HG02759 (cell line): ENCODE results near the gene SDK1.

Experiments
- ATAC-seq: cut with Tn5 transposase; IDR thresholded peaks from one replicate; pipeline ENCODE4 v1.9.1; 2021; ENCODE audit warnings: mild to moderate bottlenecking, moderate library complexity; ENCODE audit not compliant: unreplicated experiment

The SDK1 gene

DNA sequence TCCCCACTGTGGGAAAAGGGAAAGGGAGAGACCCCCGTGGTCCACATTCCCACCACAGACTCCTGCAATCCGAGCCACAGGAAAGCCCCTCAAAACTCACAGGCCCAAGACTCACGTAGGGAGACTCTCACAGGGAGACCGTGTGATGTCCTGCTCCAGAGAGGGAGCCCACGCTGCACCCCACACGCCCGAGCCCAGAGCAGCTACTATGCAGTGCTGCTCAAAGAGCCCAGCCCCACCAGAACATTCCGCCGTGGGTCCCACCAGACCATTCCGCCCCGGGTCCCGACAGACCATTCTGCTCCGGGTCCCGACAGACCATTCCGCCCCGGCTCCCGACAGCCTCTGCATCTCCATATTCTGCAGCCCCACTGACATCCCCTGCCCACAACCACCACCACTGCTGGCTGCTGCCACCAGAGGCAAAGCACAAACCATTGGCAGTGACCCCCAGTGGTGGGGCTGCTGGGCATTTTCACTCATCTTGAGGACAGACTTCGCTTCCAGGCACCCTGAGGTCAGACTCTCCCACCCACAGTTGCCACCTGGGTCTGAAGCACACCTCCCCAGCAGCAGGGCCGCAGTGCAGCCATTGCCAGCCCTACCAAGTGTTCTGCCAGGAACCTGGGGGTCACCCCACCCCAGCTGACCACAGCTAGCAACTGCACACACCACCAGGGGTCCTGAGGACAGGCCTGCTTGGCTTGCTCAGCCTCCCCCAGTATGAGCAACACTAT, 755.7 kb downstream of the SDK1 start:
- ATAC-seq, result no peak

DNA sequence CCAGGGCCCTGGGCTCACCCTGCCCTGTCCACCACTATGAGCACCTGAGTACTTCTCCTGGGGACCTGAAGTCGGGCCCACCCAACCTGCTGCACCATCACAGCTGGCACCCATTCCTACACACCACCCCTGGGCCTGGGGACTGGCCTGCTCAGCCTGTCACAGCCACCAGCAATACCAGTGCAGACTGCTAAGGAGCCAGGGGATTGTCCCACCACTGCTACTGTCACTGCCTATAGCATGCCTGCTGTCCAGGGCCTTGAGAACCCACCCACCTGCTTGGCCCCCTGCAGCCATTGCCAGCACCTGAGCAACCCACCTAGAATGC, 756.2 kb downstream of the SDK1 start:
- ATAC-seq, result no peak

DNA sequence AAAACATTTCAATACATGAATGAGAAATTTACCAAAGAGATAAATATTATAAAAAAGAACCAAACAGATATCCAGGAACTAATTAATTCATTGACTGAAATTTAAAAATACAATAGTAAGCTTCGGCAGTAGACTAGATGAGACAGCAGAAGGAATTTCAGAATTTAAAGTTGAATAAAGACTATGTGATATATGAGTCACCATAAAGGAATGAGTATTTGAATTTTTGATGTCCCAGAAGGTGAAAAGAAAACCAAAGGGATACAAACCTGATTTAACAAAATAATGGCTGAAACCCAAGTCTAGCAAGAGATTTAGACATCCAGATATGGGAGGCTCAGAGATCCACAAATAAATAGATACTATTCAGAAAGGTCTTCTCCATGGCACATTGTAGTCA, 757.1 kb downstream of the SDK1 start:
- ATAC-seq, result no peak

DNA sequence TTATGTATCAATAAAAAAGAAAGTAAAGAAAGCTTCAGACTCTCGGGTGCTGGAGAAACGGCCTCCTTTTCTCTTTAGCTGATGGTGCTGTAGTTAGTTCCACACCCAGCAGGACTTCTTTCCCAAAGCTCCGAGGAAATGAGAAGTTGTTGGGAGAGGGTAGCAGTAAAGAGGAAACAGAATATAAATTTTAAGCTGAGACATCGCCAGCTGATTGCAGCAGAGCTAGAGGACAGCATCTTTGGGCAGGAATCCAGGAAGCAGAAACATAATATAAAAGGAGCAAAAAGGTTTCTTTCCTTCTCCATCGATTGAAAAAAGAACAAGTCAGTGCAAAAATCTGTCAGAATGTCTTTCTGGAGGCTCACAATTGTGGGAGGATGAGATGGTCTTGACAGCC, 764.1 kb downstream of the SDK1 start:
- ATAC-seq, result no peak

DNA sequence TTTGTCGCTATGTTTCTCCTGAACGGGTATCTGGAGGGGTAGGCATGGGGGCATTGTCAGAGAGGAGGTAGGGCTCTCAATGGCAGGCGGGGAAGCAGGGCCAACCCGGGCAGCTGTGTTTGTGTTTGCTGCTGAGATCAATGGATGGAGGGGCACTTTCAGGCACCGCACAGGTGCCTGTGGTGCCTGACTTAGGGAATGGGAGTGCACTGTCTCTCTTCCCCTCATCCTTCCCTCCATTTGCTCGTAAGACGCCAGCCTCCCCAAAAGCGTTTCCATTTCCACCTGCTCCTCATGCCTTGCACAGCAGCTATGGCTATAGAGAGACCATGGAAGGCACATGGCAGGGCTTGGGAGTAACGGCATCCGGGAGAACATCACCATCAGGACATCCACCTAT, 765.2 kb downstream of the SDK1 start:
- ATAC-seq, result no peak

DNA sequence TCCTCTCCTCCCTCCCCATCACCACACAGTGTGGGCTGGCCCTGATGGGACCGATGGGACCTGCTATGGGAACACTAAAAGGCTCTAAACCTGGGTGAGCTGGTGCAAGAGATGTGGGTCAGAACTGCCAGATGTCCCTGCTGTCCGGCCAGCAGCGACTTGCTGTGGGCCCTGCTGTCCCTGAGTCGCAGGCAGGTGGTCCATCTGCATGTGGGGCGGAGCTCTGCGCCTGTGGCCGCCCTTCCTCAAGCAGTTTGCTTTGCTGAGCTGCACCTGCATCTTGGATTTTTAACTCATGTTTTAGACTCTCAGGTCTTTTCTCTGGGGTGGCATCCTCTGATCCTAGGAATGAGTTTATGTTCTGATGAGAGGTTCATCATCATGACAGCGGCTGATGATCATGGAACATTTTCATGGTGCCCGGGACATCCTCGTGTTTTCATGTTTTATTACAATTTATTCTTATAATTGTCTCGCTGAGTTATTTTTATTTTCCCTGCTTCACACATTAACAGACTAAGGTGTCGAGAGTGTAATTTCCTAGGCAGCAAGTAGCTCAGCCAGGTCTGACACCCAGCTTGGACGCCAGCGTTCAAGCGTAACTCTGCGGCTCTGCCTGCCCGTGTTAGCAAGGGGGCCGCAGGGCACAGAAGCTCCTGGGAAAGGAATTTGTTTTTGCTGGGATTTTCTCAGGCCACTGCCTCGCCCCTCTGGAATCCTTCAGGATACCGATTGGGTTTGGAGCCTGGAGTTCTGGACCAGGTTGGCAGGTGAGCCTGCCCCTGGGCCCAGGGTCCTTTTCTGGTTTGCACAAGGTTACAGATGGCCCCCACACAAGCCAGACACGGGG, 765.8 kb downstream of the SDK1 start:
- ATAC-seq, result no peak

DNA sequence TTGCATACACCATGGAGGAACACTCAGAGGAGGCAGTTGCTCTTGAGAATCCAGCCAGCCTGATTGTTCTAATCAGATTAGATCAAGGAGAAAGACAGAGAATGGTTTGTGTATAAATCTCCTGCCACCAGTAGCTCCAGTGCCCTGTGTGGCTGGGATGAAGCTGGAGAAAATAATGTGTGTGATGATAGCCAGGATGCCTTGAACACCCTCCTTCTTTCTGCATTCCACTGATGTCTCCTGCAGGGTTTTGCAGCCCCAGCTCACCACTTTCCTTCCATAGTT, 766.4 kb downstream of the SDK1 start:
- no peak for ATAC-seq

DNA sequence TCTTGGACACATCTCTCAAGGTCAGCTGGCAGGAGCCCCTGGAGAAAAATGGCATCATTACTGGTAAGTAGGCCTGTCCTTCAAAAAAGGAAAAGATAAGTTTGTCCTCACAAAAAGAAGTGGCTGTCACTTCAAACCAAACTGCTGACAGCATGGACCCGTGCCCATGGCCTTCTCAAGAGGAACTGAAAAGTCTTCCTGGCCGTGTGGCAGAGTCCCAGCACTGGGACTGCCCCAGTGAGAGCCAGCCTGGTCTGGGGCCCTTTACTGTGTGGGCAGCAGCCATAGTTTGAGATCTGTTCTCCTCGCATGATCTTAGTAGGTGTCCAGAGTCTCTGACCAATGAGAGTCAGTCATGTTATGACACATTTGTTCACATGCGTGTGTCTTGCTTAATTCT, 766.8 kb downstream of the SDK1 start:
- ATAC-seq, result no peak

DNA sequence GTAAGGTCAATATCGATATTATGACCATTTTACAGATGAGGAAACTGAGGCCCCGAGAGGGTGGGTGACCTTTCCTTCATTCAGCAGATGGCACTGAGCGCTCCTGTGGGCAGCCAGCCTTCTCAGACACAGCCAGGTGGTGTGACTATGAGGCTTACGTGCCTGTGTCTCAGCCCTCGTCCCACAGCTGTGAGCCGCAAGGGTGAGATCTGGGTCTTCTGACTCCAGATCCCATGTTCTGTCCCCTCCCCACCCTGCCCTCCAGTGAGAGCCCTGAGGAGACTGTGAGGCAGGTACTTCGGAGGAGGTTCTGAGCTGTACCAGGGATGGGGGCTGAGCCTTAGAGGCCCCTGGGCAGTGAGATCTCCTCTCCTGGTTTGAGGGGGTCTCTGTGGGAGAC, 767.2 kb downstream of the SDK1 start:
- ATAC-seq, result no peak

DNA sequence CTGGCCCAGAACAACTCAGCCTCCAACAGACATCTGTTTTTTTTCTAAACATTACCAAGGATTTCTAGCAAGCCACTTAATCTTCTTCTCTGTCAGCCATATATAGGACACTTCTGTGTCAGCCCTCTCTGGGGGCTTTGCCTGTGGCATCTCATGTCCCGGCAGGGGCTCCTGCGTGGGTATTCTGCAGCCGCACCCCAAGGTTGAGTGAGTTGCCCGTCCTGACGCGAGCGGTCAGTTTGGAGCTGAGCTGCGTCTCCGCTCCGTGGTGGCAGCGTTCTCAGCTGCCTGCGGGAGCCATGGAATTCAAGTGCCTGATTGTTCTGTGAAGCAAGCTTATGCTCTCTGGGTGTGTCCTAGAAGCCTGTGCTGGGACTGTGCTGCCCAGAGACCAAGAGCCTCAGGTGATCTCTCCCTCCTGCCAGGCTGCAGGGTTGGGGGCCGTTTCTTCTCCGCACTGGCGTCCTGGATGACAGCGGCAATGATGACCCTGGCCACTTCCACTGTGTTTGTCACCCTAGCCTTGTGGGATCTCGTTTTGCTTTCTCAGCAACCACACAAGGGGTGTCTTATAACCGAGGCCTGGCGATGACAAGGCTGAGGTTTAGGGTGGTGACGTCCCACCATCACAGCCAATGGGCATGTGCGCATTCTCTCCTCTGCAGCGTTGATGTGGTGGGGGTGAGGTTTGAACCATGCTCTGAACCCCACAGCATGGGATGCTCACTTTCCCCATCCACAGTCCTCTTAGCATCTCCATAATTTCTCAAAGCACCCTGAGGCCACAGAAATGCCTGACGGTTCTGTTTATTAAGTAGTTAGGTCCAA, 768.4 kb downstream of the SDK1 start:
- ATAC-seq, result no peak

DNA sequence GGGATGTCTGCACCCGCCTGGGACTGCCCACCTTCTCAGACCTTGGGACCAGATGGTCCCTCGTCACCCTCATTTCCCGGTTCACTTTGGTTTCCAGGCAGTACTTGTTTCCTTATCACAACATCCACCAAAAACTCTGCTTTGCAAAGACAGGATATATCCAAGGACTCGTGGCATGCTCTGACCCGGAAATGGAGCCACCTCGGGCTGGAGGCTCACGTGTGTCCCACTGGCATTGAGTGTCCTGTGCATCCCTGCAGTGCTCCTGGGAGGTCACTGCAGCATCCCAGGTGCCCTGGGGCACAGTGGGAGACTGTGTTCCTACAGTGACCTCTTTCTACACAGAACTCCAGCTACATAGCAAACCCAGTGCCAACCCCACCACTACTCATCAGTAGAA, 769.2 kb downstream of the SDK1 start:
- ATAC-seq, result no peak

DNA sequence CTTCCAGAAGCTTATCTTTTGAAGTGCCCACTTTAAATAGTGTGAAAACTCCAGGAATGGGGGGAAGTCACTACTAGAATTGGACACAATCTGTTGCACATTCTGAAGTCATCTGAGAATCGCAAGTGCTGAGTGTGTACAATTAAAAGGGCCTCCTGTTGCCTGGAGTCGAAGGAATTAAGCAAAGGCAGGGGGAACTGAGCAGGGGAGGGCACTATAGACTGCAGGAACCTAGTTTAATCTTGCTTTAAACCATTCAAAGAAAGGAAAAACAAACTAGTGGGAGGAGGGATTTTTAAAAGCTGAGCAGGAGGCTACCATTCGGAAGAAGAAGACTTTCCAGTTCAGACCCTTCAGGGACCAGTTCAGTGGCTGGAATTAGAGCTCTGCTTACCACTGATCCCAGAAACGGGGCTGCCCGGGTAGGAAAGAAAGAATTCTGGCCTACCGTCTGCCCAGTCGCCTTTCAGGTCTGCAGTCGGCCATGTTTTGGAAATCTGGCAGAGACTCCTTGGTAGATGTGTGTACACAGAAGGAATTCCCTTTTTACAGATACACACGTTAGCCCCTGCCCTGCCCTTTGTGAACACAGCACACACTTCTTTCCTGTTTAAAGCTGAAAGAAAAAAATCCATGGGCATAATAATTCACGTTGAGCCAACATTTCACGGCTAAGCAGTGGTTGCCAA, 770.5 kb downstream of the SDK1 start:
- ATAC-seq, result no peak

DNA sequence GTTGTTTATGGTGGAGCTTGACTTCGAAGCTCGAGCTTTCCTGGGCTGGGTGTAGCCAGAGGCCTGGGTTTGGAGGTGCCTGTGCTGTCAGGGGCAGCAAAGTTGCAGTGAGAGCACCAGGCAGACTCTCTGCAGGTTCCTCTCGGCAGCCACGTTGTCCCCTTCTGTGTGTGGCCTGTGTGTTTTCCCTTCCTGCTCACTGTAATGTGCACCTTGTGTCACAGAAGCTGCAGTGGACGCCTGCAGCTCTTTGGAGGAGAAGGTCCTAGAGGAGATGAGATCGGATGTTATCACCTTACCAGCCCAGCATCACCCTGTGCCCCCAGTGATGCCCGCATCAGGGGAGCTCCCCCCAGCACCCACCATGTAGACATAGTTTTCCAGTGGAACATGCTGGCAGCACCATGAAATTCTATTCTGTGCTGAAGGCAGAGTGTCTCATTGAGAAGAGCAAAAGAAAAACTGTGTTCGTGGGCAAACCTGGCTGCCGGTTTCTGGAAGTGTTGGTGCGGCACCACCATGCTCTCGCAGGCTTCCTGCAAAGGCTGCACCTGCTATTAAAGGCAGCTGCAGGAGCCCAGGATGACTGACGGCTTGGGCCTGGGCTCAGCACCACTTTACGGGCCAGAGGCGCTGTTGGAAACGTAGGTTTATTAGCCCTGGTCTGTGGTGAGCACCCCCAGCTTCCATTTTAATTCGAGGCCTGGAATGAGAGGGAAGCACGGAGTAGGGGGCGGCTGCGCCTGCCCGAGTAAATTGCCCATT, 771.3 kb downstream of the SDK1 start:
- no peak for ATAC-seq

DNA sequence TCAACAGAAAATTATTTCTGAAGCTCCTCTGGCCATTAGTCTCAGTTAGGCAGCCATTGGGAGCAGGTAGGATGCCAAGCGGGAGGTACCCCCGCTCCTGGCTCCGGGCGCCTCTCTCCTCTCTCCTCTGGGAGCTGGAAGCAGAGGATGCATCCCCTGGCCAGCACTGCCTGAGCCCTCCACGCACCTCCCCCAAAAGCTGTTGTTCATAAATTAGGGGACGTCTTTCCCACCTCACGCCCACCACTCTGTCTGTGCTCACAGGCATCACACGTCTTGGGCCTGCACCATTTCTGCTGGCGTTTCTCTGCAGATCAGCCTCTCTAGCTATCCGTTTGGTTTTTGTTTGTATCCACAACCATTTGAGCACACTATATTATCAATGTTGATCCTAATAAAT, 772.0 kb downstream of the SDK1 start:
- no peak for ATAC-seq

DNA sequence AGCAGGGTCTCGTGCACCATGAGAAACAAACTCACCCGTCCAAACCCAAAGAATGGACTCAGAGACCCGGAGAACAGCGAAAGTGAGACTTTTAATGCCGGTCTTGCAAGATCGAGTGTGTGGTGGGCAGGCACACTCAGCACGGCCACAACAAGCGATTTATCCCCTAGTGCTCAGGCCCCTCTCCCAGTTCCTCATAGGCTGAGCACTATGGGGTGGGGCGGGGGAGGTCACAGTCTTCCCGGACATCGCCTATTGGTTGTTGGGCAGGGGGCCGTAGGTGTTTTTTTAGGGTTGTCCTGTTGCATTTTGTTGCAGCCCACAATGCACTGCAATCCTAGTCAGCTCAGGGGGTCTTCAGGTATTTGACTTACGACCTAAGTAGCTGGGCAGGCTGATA, 772.7 kb downstream of the SDK1 start:
- no peak for ATAC-seq

DNA sequence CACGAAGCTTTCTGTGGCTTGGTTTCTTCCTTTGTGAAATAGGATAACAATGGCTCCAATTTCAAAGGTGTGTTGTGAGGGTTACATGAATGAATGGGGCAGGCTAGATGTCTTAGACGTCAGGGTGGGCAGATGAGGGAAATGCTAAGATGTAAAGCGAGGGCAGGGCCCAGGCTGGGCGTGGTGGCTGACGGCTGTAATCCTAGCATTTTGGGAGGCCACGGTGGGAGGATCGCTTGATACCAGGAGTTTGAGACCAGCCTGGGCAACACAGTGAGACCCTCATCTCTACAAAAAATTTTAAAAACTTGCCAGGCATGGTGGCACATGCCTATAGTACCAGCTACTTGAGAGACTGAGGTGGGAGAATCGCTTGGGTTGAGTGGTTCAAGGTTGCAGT, 773.4 kb downstream of the SDK1 start:
- no peak for ATAC-seq

DNA sequence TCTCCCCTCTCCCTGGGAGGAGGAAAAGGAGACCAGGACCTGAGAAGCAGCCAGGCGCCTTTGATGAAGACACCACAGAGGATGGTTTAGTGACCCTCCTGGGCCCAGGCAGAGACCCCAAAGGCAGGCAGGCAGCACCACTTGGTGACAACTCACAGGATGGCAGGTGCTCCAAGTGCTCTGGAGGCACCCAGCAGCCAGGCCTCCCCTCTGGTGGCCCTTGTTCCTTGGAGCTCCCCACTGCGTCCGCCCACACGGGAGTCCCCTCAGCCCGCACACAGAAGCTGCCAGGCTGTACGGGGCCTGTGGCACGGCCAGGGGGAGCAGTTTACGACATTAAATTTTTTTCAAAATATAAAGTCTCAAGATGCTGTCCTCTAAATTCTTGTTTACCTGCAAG, 773.9 kb downstream of the SDK1 start:
- ATAC-seq, result no peak

DNA sequence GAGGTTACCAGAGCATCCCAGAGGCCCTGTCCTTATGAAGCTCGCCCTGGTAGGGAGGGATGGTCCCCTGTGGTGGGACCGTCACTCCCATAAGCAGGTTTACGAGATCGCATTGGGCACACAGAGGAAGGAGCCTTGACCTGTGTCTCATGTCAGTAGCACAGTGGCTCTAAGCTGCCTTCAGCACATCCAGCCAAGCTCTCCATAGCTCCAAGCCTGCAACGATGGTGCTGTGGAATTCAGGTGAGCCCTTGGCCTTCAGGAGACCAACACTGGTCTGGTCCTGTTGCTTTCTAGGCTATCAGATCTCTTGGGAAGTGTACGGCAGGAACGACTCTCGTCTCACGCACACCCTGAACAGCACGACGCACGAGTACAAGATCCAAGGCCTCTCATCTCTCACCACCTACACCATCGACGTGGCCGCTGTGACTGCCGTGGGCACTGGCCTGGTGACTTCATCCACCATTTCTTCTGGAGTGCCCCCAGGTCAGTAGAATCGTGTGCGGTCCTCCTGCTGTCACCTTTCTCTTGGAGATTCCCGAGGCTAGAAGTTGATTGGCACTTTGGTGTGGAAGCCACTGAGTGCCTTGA, 775.7 kb downstream of the SDK1 start:
- ATAC-seq, result no peak

DNA sequence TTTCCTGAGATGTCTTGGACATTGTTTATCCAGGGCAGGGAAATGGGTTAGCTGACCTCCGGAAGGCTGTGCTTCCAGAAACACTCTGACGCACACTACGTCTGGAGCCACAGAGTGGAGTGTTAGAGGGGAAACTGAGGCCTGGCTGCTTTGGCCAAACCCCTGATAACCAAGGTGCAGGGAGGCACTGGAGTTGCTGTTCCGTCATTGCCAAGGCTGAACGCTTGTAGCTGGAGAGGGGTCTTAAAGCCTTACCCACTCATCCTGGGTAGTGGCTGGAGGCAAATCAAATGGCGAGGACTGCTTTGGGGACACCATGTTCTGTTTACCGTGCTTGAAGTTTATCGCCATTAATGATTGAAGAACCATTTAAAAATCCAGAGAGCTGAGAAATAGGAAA, 776.9 kb downstream of the SDK1 start:
- no peak for ATAC-seq

DNA sequence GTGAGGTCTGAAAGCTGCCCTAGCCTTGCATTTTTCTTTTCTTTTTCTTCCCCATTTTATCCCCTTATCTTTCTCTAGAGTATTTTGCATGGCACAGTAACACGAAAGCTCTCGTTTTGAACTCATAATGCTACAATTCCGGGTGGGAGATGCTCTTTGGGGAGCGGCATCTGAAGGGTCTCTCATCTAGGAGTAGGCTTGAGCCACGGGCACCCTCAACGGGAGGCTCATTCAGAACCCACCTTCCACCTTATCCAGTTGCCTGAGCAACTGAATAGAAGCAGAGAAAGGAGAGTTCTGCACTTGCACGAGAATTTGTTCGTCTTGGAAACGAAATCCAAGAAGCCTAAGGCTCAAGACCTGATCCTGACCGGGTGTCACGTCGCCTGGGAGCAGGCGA, 777.5 kb downstream of the SDK1 start:
- ATAC-seq, result no peak
